Tibial nerve (tissue), 4 donors: Measurements from ENCODE around the gene NLRP6.

Experiments used
- EP300 ChIP-seq, 2 donors: sonication (generic); formaldehyde crosslinking; IDR thresholded peaks; one replicate each; pipeline ENCODE4 v1.6.1; 2017; ENCODE audit warnings: antibody characterized with exemption in 2 of 2, mild to moderate bottlenecking in 1 of 2
- POLR2A ChIP-seq, 2 donors: fragments of 450-650 bp; IDR thresholded peaks; one replicate each; pipeline ENCODE4 v1.6.1; 2017; ENCODE audit warnings: antibody characterized with exemption in 2 of 2, mild to moderate bottlenecking in 2 of 2, moderate library complexity in 2 of 2
- TF ChIP-seq, protein P1 (sequence below), 5 experiments: fragments of 200-600 bp in 3 of 5; fragments of 450-650 bp in 2 of 5; sonication (generic) in 3 of 5; IDR thresholded peaks; one replicate each; pipeline ENCODE4 v1.5.1; 2016 to 2019; ENCODE audit warnings: antibody characterized with exemption in 5 of 5, mild to moderate bottlenecking in 3 of 5, moderate library complexity in 2 of 5

DNA sequence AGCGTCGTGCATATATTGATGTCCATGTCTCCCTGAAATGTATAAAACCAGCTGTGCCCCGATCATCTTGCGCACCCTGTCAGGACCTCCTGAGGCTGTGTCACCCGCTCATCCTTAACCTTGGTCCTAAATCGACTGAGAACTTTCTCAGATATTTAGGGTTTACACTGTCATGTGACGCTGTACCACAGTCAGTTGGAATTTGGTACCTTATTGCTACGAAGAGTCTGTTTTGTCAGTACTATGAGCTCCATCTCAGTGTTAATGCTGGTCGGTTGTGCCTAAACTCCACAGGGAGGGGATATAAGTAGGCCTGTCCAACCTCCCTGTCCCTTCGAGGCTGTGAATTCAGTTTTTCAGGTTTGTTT, 27.6 kb downstream of the NLRP6 start:
- TF ChIP-seq, protein P1, sequence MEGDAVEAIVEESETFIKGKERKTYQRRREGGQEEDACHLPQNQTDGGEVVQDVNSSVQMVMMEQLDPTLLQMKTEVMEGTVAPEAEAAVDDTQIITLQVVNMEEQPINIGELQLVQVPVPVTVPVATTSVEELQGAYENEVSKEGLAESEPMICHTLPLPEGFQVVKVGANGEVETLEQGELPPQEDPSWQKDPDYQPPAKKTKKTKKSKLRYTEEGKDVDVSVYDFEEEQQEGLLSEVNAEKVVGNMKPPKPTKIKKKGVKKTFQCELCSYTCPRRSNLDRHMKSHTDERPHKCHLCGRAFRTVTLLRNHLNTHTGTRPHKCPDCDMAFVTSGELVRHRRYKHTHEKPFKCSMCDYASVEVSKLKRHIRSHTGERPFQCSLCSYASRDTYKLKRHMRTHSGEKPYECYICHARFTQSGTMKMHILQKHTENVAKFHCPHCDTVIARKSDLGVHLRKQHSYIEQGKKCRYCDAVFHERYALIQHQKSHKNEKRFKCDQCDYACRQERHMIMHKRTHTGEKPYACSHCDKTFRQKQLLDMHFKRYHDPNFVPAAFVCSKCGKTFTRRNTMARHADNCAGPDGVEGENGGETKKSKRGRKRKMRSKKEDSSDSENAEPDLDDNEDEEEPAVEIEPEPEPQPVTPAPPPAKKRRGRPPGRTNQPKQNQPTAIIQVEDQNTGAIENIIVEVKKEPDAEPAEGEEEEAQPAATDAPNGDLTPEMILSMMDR (IDR thresholded peaks at IDR 0.05), result no peak
- no peak for TF ChIP-seq POLR2A (IDR thresholded peaks at IDR 0.05)
- TF ChIP-seq EP300 (IDR thresholded peaks at IDR 0.05), result no peak
